NB4 (cell line): ENCODE results near the gene GALNTL6.

Source experiments
- DNase-seq: peaks from one replicate; pipeline ENCODE4 v3.0.0; 2010; ENCODE audit warnings: low read depth
- H3K4me3 ChIP-seq: one replicate; pipeline ENCODE4 v1.5.1; 2011; ENCODE audit warnings: mild to moderate bottlenecking, low read depth, low read length, moderate library complexity
- CTCF ChIP-seq: IDR thresholded peaks from one replicate; pipeline ENCODE4 v1.5.1; 2012; ENCODE audit warnings: low read depth, low read length
- MAX ChIP-seq: IDR thresholded peaks from 2 replicates; pipeline ENCODE4 v1.6.1; 2011; ENCODE audit warnings: low read depth, low read length
- MYC ChIP-seq: IDR thresholded peaks from 2 replicates; pipeline ENCODE4 v1.6.1; 2011; ENCODE audit warnings: low read depth, low read length
- POLR2A ChIP-seq: IDR thresholded peaks from 2 replicates; pipeline ENCODE4 v1.6.1; 2011; ENCODE audit warnings: mild to moderate bottlenecking; ENCODE audit not compliant: insufficient read length; ENCODE audit errors: extremely low read depth

GALNTL6 gene

GRCh38 chr4:171979461-171979860 is 166.3 kb downstream of the GALNTL6 start:
- no peak for DNase-seq
- TF ChIP-seq MAX (no peak), CTCF (no peak), MYC (no peak), POLR2A (no peak)
- no peak overlapping the region for H3K4me3 ChIP-seq

- no peak for DNase-seq
- TF ChIP-seq MAX (no peak), CTCF (no peak), MYC (no peak), POLR2A (no peak)
- no peak overlapping the region for H3K4me3 ChIP-seq
These were observed 168.0 kb downstream of the GALNTL6 start for GRCh38 chr4:171981185-171981584.

- TF ChIP-seq POLR2A (no peak), MYC (no peak), MAX (no peak), CTCF (no peak)
- DNase-seq = no peak
- no peak overlapping the region for H3K4me3 ChIP-seq
These were observed 171.0 kb downstream of the GALNTL6 start for GRCh38 chr4:171983935-171984805.

- DNase-seq = no peak
- H3K4me3 ChIP-seq = no peak overlapping the region
- TF ChIP-seq MYC (no peak), CTCF (no peak), MAX (no peak), POLR2A (no peak)
These were observed 171.9 kb downstream of the GALNTL6 start for GRCh38 chr4:171985129-171985528.

GRCh38 chr4:171993247-171993646 is 180.0 kb downstream of the GALNTL6 start:
- no peak overlapping the region for H3K4me3 ChIP-seq
- no peak for DNase-seq
- TF ChIP-seq MAX (no peak), POLR2A (no peak), MYC (no peak), CTCF (no peak)

- no peak for DNase-seq
- no peak overlapping the region for H3K4me3 ChIP-seq
- TF ChIP-seq MYC (no peak), POLR2A (no peak), CTCF (no peak), MAX (no peak)
These were observed 194.7 kb downstream of the GALNTL6 start for GRCh38 chr4:172007889-172008288.
